ENCODE results near the gene TDRD9. TPM values are rescaled to one million over a fixed set of nuclear protein-coding genes. Genes with fewer than 3 reads are reported as not detected.

Gene TDRD9
- total and polyA plus RNA-seq, 2 of the 4 experiments (the other 2 are of a cell fraction), result 0.07 to 0.18 TPM

DNA sequence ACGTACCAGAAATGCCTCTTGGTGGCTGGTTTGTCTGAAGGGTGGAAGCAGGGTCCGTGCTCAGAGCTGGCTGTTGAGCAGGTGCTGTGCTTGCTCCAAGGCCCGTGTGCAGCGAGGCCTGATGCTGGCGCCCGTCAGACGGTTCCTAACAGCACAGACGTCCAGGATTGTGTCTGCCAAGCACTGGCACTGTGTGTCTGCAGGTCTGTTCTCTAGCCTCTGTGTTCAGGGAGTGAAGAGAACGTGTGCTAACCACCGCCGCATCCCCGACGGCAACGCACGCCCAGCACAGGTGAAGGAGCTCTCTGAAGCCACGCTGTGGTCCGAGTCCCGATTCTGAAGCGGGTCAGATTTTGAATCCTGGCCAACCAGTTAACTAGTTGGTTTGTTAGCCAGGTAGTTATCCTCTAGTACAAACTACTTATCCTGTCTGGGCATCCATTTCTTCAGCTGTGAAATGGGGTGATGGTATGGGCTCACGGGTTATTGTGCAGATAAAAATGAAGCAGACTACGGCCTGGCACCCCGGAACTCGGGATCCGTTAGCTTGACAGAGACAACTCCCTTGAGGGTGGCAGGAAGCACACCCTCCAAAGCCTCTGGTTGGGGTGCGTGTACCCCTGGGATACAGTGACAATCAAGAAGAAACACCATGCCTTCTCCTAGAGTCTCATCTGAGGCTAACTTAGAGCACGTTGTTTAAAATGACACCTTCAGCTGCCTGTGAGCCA lies 18.6 kb upstream of the TDRD9 start:
- Histone ChIP-seq H3K4ac (ENCODE audit: low read depth, low read length) (no peak overlapping the region), H2BK5ac (ENCODE audit: low read depth, low read length, poor library complexity, severe bottlenecking) (no peak overlapping the region), H3K27ac (ENCODE audit: insufficient read depth, low read length) (no peak overlapping the region), H2BK20ac (ENCODE audit: low read depth, low read length) (no peak overlapping the region), H3K4me1 (ENCODE audit: control insufficient read depth, insufficient read depth, low read length) (no peaks in the 10 kb centered on the region; the same call in 1 of the 2 replicates), H2AK9ac (replicated peaks; ENCODE audit: low read depth, low read length, poor library complexity) (no peak overlapping the region), H3K9me3 (ENCODE audit: control insufficient read depth, insufficient read depth, low read length) (no peaks in the 10 kb centered on the region), H3K56ac (ENCODE audit: extremely low read depth, insufficient read depth, low read length) (no peak overlapping the region), H2BK120ac (ENCODE audit: low read depth, low read length) (no peak overlapping the region), H3K4me2 (ENCODE audit: low read depth, low read length) (no peak overlapping the region), H4K8ac (ENCODE audit: low read depth in 2 of 2, low read length in 2 of 2) (no peak overlapping the region), H3K27me3 (ENCODE audit: control insufficient read depth, insufficient read depth, low read length) (no peaks in the 10 kb centered on the region), H3K18ac (ENCODE audit: low read depth, low read length) (no peak overlapping the region), H3K4me3 (ENCODE audit: insufficient read depth, low read depth, low read length) (no peak overlapping the region), H4K20me1 (ENCODE audit: insufficient read depth, low read length) (no peaks in the 10 kb centered on the region), H3K14ac (replicated peaks; ENCODE audit: low read depth, low read length) (no peak overlapping the region), H2BK15ac (ENCODE audit: low read depth, low read length) (no peak overlapping the region), H4K91ac (ENCODE audit: insufficient read depth, low read depth, low read length) (no peak overlapping the region), H2AFZ (replicated peaks; ENCODE audit: low read length, poor library complexity) (peak overlapping the region; percentile 71), H4K5ac (ENCODE audit: low read depth, low read length) (no peak overlapping the region), H3K79me1 (ENCODE audit: low read depth in 1 of 2, low read length in 2 of 2) (peaks cover 0 to 5% of the 10 kb centered on the region in 2 experiments; a peak in 1 of 4 replicates), H2AK5ac (ENCODE audit: low read depth, low read length) (no peak overlapping the region), H3K9me1 (ENCODE audit: insufficient read depth, low read length) (no peaks in the 10 kb centered on the region), H3K23ac (ENCODE audit: low read depth, low read length) (no peak overlapping the region), H3K9ac (ENCODE audit: low read depth, low read length) (no peak overlapping the region), H3K36me3 (ENCODE audit: control insufficient read depth, insufficient read depth, low read length) (peaks cover 17% of the 10 kb centered on the region)
- ATAC-seq (ENCODE audit: low read depth) (no peak), DNase-seq (no peak)
- intact Hi-C loops (cut with micrococcal nuclease), result loop anchor here (1.0 to 5.0 kb wide), 3 partner anchors 101 to 337 kb away; partner anchors contain the start of genes XRCC3 and ZFYVE21
- dilution Hi-C loops (cut with HindIII; ENCODE audit: low sequenced_read_pairs, unreplicated experiment), result no loop called here
- ChIA-PET POLR2A (ENCODE audit: unreplicated experiment) (no interaction called here), CTCF (interaction anchor here (0.5 to 1.5 kb wide), 4 partner anchors 9 to 101 kb away, joined by 4 read pairs; no protein-coding TSS in a partner anchor)
- BruUV-seq (replicated peaks), result no TSS peak
- no peak for TF ChIP-seq MAZ (IDR thresholded peaks at IDR 0.05; ENCODE audit: borderline replicate concordance, low read depth, low read length)
- TF ChIP-seq NFE2L2 (IDR thresholded peaks at IDR 0.05; ENCODE audit: low read depth, low read length), result no peak
- no peak for TF ChIP-seq MXI1 (IDR thresholded peaks at IDR 0.05; ENCODE audit: borderline replicate concordance, low read depth, low read length)
- no peak for TF ChIP-seq CTCF (conservative IDR thresholded peaks at IDR 0.05; ENCODE audit: low read depth, low read length)
- TF ChIP-seq RFX5 (IDR thresholded peaks at IDR 0.05; ENCODE audit: low read depth, low read length), result no peak
- TF ChIP-seq, protein P1, sequence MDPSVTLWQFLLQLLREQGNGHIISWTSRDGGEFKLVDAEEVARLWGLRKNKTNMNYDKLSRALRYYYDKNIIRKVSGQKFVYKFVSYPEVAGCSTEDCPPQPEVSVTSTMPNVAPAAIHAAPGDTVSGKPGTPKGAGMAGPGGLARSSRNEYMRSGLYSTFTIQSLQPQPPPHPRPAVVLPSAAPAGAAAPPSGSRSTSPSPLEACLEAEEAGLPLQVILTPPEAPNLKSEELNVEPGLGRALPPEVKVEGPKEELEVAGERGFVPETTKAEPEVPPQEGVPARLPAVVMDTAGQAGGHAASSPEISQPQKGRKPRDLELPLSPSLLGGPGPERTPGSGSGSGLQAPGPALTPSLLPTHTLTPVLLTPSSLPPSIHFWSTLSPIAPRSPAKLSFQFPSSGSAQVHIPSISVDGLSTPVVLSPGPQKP (IDR thresholded peaks at IDR 0.05; ENCODE audit: borderline replicate concordance, low read depth, low read length), result no peak
- no peak for TF ChIP-seq CHD1 (IDR thresholded peaks at IDR 0.05; ENCODE audit: low read depth, low read length)
- TF ChIP-seq SMC3 (IDR thresholded peaks at IDR 0.05; ENCODE audit: low read depth, low read length), result no peak
- TF ChIP-seq BHLHE40 (IDR thresholded peaks at IDR 0.05; ENCODE audit: low read depth, low read length), result no peak
- no peak for TF ChIP-seq CEBPB (IDR thresholded peaks at IDR 0.05; ENCODE audit: low read depth, low read length)
- TF ChIP-seq POLR2A (IDR thresholded peaks at IDR 0.05; ENCODE audit: low read depth, low read length), result no peak
- TF ChIP-seq RAD21 (IDR thresholded peaks at IDR 0.05; ENCODE audit: low read length), result no peak
- TF ChIP-seq USF2 (IDR thresholded peaks at IDR 0.05; ENCODE audit: low read depth, low read length), result no peak
- in situ Hi-C loops (cut with MboI; ENCODE audit: low sequenced_read_pairs), result loop anchor here (10.0 kb wide), 1 partner anchor 335 kb away; no protein-coding TSS in a partner anchor
- 73% methylated on average over 3 of the region's 26 CpGs; no CpG with 5 or more reads in 1 of the 2 experiments for WGBS, 2 experiments (ENCODE audit: extremely low coverage in 2 of 2, insufficient read length in 1 of 2)

Measured in IMR-90 (cell line).